ENCODE results near the gene XXYLT1.

XXYLT1 gene

DNA sequence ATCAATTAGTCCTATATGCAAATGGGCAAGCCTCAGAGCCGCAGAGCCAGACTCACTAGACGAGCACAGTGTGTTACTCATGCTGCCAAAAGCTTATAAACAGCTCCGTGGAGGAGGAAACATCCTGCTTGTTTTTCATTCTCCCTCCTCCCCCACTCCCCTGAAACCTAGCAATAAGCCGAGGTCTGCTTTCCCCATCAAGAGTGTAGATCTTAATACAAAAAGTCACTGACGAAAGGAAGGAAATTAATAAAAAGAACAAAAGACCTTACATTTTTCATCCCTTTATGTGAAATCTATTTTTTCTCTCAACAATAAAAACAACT, 88.5 kb downstream of the XXYLT1 start:
- no peak for DNase-seq

DNA sequence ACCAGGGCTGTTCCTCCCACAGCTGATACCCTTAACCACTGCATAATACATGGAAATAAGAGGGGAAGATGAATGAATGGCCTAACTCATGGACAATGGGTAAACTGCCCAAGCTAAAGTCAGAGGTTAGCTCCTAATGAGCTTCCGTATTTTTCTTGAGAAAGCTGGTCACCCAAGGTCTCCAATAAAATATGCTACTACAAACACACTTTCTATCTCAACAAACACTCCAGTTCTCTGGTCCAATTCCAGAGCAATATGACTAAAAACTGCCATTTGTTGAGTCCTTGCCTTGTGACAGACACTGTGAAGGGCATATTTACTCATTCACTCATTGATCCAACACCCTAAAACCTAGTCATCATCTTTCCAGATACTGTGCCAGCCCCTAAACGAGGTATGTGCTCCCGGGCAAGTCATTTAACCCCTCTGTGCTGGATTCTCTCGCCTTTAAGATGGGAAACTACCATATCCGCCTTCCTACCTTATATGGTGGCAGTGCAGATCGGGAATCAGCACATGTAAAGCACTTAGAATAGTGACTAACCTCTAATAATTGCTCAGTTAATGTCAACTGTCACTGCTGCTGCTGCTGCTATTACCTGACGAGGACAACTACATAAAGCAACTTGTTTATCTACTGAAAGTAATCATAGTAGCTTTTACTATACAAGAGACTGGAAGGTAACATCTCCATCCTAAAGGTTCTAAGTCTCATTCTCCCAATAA, 89.1 kb downstream of the XXYLT1 start:
- no peak for DNase-seq

DNA sequence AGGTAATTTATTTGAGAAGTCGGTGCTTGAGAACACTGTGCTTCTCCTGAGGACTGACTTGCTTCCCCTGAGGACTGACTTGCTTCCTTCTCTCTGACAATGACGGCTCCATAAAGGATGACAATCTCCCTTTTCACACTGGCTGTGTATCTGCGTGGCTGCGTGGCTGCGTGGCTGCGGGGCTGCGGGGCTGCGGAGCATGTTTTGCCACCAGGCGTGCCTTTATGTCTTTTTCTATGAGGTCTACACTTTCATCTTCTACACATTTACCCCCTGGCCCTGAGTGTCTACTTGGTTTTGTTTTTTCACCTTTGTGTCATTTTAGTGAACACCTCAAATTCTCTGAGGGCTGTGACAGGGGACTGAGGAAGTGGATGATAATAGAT, 89.9 kb downstream of the XXYLT1 start:
- DNase-seq, result no peak

DNA sequence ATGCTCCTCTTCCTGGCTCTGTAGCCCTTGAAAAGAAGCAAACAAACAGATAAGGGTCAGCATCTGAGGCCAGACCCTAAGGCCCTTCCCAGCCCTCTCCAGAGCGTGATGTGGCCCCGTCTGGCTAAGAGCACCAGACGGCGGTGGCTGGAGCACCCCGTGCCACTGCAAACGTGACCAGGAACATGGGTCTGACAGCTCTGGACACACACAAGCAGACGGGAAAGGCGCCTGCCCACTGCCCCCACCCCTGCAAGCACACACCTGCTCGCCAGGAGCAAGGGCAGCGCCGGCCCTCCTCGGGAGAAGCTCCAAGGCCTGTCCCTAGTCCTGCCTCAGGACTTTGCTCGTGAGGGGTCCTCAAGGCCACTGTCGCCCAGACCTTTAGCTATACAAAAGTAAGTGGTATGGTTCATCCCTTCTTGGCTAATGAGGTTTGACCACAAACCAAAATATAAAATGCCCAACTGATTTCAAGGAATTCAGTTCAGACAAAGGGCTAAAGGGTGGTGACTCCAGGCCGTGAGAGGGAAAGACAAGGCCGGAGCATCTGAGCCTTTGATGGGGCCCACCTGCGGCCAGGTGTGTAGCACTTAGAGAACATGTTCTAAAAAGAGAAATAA, 90.4 kb downstream of the XXYLT1 start:
- no peak for DNase-seq

DNA sequence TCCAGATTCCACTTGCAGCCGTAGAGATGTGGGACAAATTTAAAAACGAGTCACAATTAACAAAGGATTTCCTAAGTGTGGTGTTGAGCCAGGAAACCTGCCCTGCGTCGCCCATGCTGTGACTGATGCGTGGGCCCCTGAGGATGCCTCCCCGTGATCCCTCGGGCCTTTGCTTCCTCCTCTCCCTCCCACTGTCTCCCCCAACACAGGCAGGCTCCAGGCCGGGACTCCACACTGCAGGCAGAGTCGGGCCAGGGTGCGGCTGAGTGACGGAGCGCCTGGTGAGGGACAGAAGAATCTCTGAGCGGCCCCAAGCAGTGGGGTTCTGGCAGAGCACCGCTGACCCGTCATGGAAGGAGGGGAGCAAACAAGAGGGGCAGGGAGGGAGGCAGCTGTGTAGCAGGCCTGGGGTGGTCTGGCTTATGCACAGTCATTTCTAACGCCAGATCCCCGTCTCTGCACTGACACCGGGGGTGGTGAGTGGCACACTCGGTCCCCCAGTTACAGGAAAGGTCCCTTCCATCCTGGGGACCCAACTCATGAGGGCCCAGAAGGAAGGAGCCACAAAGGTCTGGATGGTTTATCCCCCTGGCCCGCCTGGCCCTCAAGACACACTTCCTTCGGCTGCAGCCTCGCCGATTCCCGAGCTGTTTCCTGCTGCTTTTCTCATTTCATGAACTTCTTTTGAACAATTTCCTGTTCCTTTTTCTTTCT, 91.0 kb downstream of the XXYLT1 start:
- DNase-seq, result no peak

DNA sequence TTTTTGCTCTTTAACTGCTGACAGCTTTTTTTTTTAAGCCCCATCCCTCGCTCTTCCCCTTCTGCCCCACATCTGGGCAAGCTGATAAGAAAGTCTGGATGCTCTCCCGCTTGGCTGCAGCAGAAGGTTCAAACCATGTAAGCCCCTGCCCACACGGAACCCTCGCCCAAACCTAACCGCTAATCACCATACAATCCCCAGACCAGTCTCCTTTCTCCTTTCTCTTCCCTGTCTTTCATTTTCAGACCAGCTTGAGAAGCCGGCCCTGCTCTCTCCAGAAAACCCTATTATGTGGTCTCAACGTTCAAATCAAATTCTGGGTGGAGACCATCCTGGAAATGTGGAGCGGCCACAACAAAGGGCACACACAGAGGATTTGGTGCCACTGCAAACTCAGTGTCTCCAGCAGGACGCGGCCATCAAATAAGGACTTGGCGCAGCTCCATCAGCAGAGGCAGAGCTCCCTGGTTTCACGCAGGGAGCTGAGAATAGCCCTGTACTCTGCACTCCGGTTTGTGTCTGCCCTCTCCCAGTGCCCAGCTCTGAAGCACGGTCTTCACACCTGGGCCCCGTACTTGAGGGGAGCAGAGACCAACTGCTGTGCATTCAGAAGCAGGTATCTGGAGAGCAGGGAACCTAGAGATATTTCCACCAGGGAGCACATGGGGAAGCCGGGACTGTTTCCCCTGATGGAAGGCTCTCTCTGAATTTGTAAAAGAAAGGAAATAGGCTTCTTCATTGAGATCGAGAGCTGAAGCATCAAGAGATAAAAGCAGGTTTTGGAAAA, 92.6 kb downstream of the XXYLT1 start:
- no peak for DNase-seq

DNA sequence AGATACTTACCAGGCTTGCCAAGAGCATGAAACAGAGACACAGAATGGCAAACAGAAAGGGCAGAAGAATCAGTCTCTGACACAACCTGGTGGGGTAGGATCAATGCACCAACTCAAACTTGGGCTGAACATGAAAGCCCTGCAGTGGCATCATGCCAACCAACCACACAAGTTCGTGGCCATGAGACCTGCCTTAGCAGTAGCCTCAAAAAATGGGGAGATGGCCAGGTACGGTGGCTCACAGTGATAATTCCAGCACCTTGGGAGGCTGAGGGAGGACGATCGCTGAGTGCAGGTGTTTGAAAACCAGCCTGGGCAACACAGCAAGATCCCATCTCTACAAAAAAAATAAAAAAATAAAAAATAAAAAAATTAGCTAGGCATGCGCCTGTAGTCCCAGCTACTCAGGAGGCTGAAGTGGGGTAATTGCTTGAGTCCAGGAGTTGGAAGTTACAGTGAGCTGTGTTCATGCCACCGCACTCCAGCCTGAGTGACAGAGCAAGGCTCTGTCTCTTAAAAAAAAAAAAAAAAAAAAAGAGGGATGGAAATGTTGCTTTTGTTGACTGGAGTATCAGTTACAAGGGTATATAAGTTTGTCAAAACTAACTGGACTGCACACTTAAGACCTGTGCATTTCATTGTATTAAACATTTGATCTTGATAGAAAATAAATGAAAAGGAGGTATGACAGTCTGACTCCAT, 93.4 kb downstream of the XXYLT1 start:
- no peak for DNase-seq

DNA sequence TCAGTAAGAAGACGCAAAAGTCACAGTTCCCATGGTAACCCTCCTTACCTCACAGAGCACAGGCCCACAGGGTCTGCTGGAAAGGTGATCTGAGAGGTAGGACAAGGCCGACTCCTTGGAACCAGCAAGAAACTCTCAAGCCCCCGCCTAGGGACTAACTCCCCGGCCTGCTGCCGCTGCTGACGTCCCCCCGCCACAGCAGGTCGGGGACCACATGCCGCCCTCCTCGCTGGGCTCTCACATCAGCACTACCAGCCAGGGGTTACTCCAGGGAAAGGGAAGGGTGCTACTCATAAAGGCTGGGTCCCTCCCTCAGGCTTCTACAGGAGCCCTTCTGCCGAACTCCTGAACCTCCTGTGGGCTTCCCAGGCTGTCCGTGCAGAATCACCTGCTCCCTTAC, 94.2 kb downstream of the XXYLT1 start:
- DNase-seq, result no peak

DNA sequence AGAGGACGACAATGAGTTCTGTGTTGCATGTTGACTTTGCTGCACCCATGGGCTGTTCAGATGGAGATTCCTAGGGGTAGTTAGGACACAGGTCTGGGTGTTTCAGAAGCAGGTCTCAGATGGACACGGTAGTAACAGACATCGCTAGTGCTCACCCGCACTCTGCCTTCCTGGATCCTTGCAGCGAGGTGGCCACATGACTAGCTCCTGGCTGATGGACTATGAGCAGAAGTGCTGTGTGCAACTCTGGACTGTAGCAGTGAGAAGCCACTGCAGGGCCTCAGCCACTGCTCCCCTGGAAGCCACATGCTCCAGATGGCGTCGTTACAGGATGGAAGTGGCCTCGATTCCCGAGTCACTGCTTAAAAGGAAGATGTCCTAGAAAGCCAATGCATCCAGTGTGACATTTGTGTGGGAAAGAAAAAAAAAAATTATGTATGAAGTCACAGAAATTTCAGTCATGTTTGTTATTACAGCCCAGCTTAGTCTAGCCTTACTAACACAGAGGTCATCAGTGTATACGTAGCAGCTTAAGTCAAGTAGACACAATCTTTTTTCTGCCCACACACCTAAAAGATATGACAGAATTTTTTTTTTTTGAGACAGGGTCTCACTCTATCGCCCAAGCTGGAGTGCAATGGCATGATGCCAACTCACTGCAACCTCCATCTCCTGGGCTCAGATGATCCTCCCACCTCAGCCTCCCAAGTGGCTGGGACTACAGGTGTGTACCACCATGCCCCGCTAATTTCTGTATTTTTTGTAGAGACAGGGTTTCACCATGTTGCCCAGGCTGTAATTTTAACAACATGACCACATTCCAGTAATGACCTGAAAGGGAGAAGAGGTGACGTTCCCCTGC, 95.3 kb downstream of the XXYLT1 start:
- DNase-seq, result no peak

DNA sequence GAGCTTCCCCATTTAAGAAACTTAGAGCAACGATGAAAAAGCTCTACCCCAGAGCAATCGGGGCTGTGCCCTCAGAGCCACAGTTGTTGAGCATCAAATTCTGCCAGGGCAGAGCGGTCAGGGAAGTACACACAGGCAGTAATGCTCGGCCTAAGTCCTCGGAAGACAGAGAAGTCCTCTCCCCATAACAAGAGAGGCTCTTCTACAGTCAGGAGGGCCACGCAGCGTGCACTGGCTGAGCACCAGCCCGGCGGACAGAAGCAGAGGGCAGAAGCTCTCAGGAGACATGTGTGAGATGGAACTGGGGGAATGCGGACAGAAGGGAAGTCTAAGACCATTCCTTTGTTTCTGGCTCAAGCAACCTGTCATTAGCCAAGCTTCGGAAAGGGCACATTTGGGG, 95.9 kb downstream of the XXYLT1 start:
- no peak for DNase-seq

DNA sequence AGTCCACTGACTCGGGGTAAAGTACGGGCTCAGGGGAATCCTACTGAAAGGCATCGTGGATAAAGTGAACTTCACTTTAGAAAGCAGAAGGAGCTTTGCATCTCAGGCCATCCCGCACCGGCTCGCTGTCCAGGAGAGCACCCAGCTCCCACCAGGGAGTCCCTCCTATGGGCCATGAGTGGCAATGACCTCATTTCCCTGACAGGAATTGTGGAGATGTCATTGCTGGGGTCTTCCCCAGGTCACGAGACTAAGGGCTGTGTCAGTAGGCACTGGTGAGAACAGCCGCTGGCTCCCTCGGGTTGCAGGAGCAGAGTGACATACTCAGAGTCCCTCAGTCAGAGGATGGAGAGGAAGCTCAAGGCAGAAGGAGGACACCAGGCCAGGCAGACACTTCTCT, 97.3 kb downstream of the XXYLT1 start:
- DNase-seq, result no peak

DNA sequence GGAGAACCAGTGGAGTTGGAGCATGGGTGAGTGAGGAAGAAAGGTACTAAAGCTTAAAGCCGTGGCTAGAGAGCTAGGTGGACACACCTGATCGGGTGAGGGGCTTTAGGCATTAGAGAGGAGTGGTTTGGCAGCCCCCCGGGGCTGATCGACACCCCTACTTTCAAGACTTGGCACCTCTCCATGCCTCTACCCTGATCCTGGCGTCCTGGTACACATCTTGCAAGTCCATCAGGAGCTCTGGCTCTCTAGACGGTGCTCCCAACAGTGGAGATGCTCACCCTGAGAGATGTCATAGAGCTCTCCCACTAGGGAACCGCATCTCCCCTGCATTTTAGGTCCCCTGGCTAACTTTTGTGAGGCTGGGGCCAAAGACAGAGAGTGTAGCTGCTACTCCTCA, 98.1 kb downstream of the XXYLT1 start:
- DNase-seq, result no peak

DNA sequence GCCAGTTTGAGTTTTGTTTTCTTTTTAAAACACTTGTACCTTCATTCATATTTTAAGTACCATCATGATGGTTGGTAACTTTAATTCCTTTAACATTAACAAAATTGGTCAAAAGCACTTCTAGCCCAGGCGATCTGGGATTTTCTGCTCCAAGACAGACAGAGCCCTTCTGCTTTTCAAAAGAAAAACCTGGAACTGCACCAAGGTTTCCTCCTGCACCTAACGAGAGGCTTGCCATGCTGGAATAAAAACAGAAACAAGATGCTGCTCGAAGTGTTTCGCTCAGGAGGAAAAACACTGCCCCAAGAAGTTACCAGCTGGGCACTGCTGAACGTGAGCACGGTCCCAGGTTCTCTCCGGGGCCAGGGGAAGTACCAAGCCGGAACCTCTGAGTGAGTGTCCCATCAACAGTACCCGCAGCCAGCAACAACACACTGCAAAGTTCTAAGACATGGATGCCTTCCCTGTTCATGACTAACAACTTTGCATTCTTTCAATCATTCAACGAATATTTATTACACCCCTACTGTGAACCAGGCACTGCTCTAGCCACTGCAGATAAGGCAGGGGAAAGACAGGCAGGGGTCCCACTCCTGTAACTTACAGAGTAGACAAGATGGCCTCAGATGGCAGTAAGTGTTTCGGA, 98.8 kb downstream of the XXYLT1 start:
- no peak for DNase-seq

DNA sequence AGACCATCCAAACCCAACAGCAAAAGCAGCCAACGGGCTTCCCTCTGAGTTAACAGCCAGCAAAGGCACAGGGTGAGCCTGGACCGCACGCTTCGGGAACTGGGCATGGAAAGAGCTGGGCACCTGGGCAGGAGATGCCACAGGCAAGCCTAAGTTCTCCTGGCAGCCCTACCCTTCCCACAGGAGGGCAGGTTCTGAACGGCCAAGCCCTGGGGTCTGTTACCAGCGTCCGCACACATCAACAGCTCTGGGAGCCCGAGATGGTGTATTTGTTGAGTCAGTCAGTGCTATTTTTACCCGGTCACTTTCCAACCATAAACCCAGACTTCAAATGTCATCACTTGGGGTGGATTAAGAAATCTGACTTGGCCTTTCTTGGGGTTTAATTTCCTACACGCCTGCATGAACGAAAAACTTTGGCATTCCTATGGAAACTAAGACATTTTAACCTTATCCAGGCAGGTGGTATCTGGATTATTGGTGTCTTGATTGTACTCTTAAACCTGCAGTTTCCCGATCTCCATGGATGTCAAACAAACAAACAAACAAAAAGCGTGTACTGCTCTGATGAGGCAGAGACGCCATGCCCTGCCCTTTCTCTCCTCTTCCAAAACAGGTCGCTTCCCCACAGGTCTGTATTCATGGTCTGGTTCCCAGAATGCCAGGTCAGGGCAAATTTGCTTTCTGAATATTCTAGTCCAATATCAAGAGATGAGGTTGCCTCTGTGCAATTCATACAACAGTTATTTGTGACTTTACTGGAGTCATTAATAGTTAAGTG, 99.7 kb downstream of the XXYLT1 start:
- no peak for DNase-seq

DNA sequence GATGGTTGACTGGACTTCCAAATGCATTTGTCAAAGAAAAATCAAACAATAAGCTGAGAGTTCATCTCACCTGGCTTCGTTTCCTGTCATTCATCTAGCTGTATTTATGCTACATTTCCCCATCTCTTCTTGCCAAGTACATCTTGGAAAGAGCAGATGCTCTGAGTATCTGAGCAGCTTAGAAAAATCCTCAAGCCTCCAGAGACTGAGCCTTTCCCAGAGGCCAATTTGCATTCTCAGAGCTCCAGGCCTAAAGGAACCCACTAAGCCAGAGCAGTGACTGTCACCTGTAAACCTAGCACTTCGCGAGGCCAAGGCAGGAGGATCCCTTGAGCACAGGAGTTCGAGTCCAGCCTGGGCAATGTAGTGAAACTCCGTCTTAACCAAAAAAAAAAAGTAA, 100.5 kb downstream of the XXYLT1 start:
- no peak for DNase-seq

DNA sequence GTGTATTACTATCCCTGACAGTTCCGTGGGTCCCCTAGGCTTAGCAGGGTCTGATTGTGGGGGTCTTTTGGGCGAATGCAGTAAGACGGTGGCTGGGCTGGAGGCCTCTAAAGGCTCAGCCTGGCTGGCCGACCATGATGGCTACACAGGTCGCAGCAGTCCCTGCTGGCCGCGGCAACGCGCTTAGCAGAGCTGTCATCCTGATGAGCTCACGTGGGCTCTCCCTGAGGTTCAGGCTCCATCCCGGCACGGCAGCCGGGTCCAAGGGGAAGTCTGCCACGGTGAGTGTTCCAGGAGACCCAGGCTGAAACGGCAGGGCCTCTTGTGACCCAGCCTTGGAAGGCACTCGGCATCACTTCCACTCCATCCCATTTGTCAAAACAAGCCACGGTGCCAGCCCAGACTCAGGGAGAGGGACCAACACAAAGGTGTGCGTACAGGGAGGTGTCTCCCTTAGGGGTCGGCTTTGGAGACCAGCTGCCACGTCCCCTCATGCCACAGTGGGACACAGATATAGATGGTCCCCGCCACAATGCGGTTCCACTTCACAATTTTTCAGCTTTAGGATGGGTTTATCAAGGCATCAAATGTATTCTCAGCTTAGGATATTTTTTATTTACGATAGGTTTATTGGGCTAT, 101.8 kb downstream of the XXYLT1 start:
- no peak for DNase-seq

DNA sequence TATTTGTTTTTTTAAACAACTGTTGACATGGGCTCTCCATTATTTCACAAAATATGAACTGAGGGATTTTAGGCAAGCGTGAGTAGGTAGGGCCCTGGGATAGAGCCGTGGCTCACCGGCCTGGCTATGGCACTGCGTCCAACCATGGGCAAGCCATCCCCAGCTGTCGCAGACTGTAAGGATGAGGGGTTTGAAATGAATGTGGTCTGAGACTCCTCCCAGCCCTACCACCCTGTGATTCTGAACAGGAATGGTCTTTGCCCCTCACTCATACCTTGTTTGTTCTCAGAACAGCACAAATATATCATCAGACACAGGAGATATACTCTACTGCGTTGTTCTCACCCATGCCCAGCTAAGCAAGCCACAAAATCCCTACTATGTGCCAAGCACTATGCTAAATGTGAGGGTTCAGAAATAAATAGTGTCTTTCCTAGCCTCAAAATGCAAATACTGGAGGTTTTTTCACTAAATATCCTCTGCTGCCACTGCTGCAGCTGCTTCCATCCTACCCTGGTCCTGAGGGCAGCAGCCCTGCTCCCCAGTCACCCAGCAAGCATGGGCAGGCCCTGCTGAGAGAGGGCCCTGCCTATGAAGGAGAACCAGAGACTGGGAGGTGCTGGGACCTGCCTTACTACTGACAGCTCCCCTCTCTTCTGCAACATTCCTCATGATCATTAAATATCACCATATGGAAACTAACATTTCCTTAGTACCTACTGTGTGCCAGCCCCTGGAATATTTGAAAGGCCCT, 102.8 kb downstream of the XXYLT1 start:
- DNase-seq, result no peak

DNA sequence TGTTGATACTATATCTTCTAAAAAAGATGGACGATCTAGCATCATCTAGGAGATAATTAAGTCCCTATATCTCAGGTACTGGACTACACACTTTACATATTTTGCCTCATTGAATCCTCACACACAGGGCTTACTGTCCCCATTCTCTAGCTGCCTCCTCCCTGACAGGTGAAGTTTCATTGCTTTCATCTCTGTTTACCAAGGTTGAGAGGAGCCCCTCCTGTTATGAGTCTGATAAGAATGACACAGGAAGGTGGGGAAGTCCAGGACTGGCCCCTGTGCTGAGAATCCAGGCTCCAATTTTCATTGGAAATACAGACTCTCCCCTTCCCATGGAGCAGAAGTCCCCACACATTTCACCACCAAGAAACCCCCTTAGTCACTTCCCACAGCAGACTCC, 105.2 kb downstream of the XXYLT1 start:
- no peak for DNase-seq

DNA sequence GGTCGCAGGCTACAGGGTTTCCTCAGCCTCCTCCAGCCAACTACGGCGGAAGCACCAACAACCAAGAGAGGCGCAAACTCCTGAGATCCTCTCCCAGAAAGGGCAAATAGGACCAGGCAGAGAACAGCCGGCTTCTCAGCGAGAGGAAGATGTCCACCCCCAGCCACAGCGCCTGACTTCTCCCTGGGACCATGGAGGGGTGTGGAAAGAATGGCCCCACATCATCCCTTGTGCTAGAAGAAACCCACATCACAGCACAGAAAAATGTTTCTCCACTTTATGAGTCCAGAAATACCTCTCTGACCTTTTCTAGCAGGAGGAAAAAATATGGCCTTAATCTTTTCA, 105.7 kb downstream of the XXYLT1 start:
- no peak for DNase-seq
